K562 (cell line): ENCODE measurements around the gene TSPAN13. TPM values are rescaled to one million over a fixed set of nuclear protein-coding genes. Genes with fewer than 3 reads are reported as not detected.

Experiments used
- ARID4B ChIP-seq: sonication (generic); formaldehyde crosslinking; IDR thresholded peaks from 2 replicates; pipeline ENCODE4 v1.8.0; 2022; ENCODE audit warnings: mild to moderate bottlenecking, missing genetic modification reagents
- CBX8 ChIP-seq: fragments of 200-600 bp; sonication (generic); IDR thresholded peaks from 2 replicates; pipeline ENCODE4 v1.6.1; 2012; ENCODE audit warnings: borderline replicate concordance, mixed run types, low read depth, mild to moderate bottlenecking, moderate library complexity, mixed read lengths, low read length, control low read depth, inconsistent platforms; ENCODE audit not compliant: poor library complexity, severe bottlenecking; ENCODE audit errors: extremely low read depth
- CHD1 ChIP-seq: fragments of 200-600 bp; sonication (generic); IDR thresholded peaks from one replicate; pipeline ENCODE4 v1.6.1; 2012; ENCODE audit warnings: mild to moderate bottlenecking, moderate library complexity, low read length, inconsistent platforms
- CHD2 ChIP-seq: IDR thresholded peaks from 2 replicates; pipeline ENCODE4 v1.6.1; 2011; ENCODE audit warnings: low read depth, low read length
- MEIS2 ChIP-seq: fragments of 450-650 bp; IDR thresholded peaks from 2 replicates; pipeline ENCODE4 v1.6.1; 2014; ENCODE audit warnings: mild to moderate bottlenecking; ENCODE audit not compliant: partially characterized antibody
- NCOA6 ChIP-seq: fragments of 450-650 bp; IDR thresholded peaks from 2 replicates; pipeline ENCODE4 v1.6.1; 2017; ENCODE audit warnings: mild to moderate bottlenecking
- NFXL1 ChIP-seq: fragments of 450-650 bp; formaldehyde crosslinking; IDR thresholded peaks from 2 replicates; pipeline ENCODE4 v1.4.0; 2021; ENCODE audit warnings: mild to moderate bottlenecking
- RERE ChIP-seq: sonication (generic); formaldehyde crosslinking; IDR thresholded peaks from 2 replicates; pipeline ENCODE4 v1.8.0; 2023; ENCODE audit warnings: missing genetic modification reagents, mild to moderate bottlenecking, borderline replicate concordance
- SMARCE1 ChIP-seq: fragments of 450-650 bp; IDR thresholded peaks from 2 replicates; pipeline ENCODE4 v1.7.1; 2016; ENCODE audit warnings: mild to moderate bottlenecking
- TBP ChIP-seq: optimal IDR thresholded peaks from 2 replicates; pipeline ENCODE3; 2011; ENCODE audit warnings: low read depth, low read length, improper control_type of control experiment
- ZBTB2 ChIP-seq: fragments of 450-650 bp; IDR thresholded peaks from 2 replicates; pipeline ENCODE4 v1.6.1; 2016; ENCODE audit warnings: antibody characterized with exemption
- ZBTB33 ChIP-seq: sonication (generic); formaldehyde crosslinking; IDR thresholded peaks from 2 replicates; pipeline ENCODE4 v1.8.1; 2023; ENCODE audit warnings: mild to moderate bottlenecking, missing genetic modification reagents
- ZNF133 ChIP-seq: fragments of 250-450 bp; sonication (Bioruptor Pico); IDR thresholded peaks from 2 replicates; pipeline ENCODE4 v1.4.0; 2020; ENCODE audit warnings: mild to moderate bottlenecking
- polyA plus RNA-seq, 8 experiments: library from polyadenylated mRNA; depleted of rRNA in 4 of 8; stranded (reverse) in 5 of 8; unstranded in 3 of 8; fragments of >200 nt; fragmentation: Nextera tagmentation in 2 of 8; fragmentation: Illumina TruSeq in 1 of 8; extraction: Ambion mirVana in 2 of 8; extraction: Trizol in 1 of 8; gene quantifications; 2 replicates each; pipeline versions ENCODE4 v1.2.1 to v1.2.3, GENCODE V29; 2011 to 2014; ENCODE audit warnings: inconsistent platforms in 1 of 8, missing spikeins in 1 of 8
- total RNA-seq, 7 experiments: library from RNA; depleted of rRNA in 6 of 7; stranded (reverse); fragments of >200 nt in 6 of 7; fragmentation: Illumina TruSeq in 2 of 7; extraction: Trizol in 2 of 7; gene quantifications; 2 replicates each; pipeline versions ENCODE4 v1.2.1 to v1.2.3, GENCODE V29; 2011 to 2021; ENCODE audit warnings: low replicate concordance in 1 of 7

TSPAN13 gene
- total and polyA plus RNA-seq, 9 of the 15 experiments (the other 6 are each of a cell fraction or from before 2014, with no cell fraction given), result 7.8 to 46.3 (median 20.0) TPM

- TF ChIP-seq RERE (CRISPR knock-in tag) (no peak), SMARCE1 (peak; percentile 98), ARID4B (CRISPR knock-in tag) (no peak), NFXL1 (CRISPR knock-in tag) (no peak), MEIS2 (peak; percentile 91), NCOA6 (0 out of 2 replicates have a peak, but pooled peaks have one; percentile 26), CBX8 (no peak), CHD1 (no peak), ZBTB2 (no peak; the same call in 1 of the 2 replicates), ZBTB33 (no peak), TBP (peak; percentile 13), CHD2 (no peak), ZNF133 (no peak)
Measured at GRCh38 chr7:16739863-16740622, 13.5 kb upstream of the TSPAN13 start (continued).
